Endothelial cell of umbilical vein (primary cell): ENCODE measurements around the gene MRPL14. TPM values are rescaled to one million over a fixed set of nuclear protein-coding genes. Genes with fewer than 3 reads are reported as not detected.
A peak's percentile ranks its signal among the peaks of the same experiment; 100 is the strongest.

Experiments
- BruUV-seq: library from RNA; stranded (reverse); fragments of 400-500 nt; replicated peaks from 2 replicates; lab custom pipeline; 2021; lab: Mats Ljungman, UMichigan
- CTCF ChIA-PET: fragments of 300-600, 350-600 bp; sonication (Branson Sonifier 250); formaldehyde crosslinking; loops from one replicate; lab custom pipeline; 2021; ENCODE audit warnings: antibody characterized with exemption, inconsistent platforms; lab: Charles Lee
- POLR2A ChIA-PET: fragments of 300-600, 350-600 bp; sonication (Branson Sonifier 250); formaldehyde crosslinking; loops from one replicate; lab custom pipeline; 2021; ENCODE audit warnings: antibody characterized with exemption, inconsistent platforms; lab: Charles Lee
- DNase-seq: peaks from one replicate; pipeline ENCODE4 v3.0.0-alpha.2; 2011; ENCODE audit warnings: low read depth, low spot score
- FAIRE-seq: peaks from 2 replicates; lab custom pipeline; 2011; peaks lifted over from hg19 to GRCh38; lab: Jason Lieb, UNC
- H2AFZ ChIP-seq: 2 replicates; pipeline ENCODE4 v1.6.0; 2012; ENCODE audit warnings: low read depth, low read length, control low read depth, inconsistent platforms
- H3K27ac ChIP-seq: 2 replicates; pipeline ENCODE4 v1.5.1; 2011; ENCODE audit warnings: low read depth, mild to moderate bottlenecking, control low read depth, low read length, moderate library complexity; ENCODE audit not compliant: insufficient read depth
- H3K27me3 ChIP-seq, 2 experiments: 2 replicates each; pipeline versions ENCODE4 v1.6.0 to v1.6.1; 2011; ENCODE audit warnings: low read length in 2 of 2, mixed read lengths in 1 of 2; ENCODE audit not compliant: control insufficient read depth in 2 of 2, insufficient read depth in 2 of 2
- H3K36me3 ChIP-seq, 2 experiments: 2 replicates in 1 of 2; 3 replicates in 1 of 2; pipeline ENCODE4 v1.5.1; 2011; ENCODE audit warnings: low read length in 2 of 2, mild to moderate bottlenecking in 1 of 2, moderate library complexity in 1 of 2; ENCODE audit not compliant: control insufficient read depth in 2 of 2, insufficient read depth in 2 of 2; ENCODE audit errors: extremely low read depth in 1 of 2
- H3K4me1 ChIP-seq: 3 replicates; pipeline ENCODE4 v1.5.1; 2011; ENCODE audit warnings: mild to moderate bottlenecking, low read length; ENCODE audit not compliant: control insufficient read depth, insufficient read depth; ENCODE audit errors: extremely low read depth
- H3K4me2 ChIP-seq: 2 replicates; pipeline ENCODE4 v1.6.1; 2011; ENCODE audit warnings: low read length, control low read depth, mixed read lengths; ENCODE audit not compliant: insufficient read depth
- H3K4me3 ChIP-seq, 3 experiments: fragments of 200-600 bp in 1 of 3; sonication (generic), shearing (Covaris generic) in 1 of 3; replicated peaks in 1 of 3; 2 replicates each; pipeline ENCODE4 v1.5.1; 2011 to 2016; ENCODE audit warnings: control low read depth in 3 of 3, low read length in 3 of 3, mild to moderate bottlenecking in 2 of 3, inconsistent platforms in 1 of 3, low read depth in 1 of 3, moderate library complexity in 1 of 3; ENCODE audit not compliant: insufficient read depth in 1 of 3
- H3K79me2 ChIP-seq: 2 replicates; pipeline ENCODE4 v1.6.0; 2012; ENCODE audit warnings: low read length, inconsistent platforms; ENCODE audit not compliant: control insufficient read depth, insufficient read depth
- H3K9ac ChIP-seq: replicated peaks from 2 replicates; pipeline ENCODE3; 2011; ENCODE audit warnings: low read length, control low read depth; ENCODE audit not compliant: insufficient read depth; ENCODE audit errors: extremely low read depth
- H3K9me1 ChIP-seq: replicated peaks from 3 replicates; pipeline ENCODE4 v1.6.0; 2011; ENCODE audit warnings: mild to moderate bottlenecking, low read length; ENCODE audit not compliant: control insufficient read depth, insufficient read depth; ENCODE audit errors: extremely low read depth
- H3K9me3 ChIP-seq: replicated peaks from 2 replicates; pipeline ENCODE4 v1.5.1; 2012; ENCODE audit warnings: low read length, inconsistent platforms; ENCODE audit not compliant: control insufficient read depth, insufficient read depth
- H4K20me1 ChIP-seq: replicated peaks from 2 replicates; pipeline ENCODE3; 2011; ENCODE audit warnings: mild to moderate bottlenecking, low read length; ENCODE audit not compliant: control insufficient read depth, insufficient read depth; ENCODE audit errors: extremely low read depth
- CTCF ChIP-seq, 2 donors: IDR thresholded peaks; 1 replicate in 1 of 2; 2 replicates in 1 of 2; pipeline ENCODE4 v1.5.1; 2011; ENCODE audit warnings: low read length in 2 of 2, mild to moderate bottlenecking in 2 of 2, moderate library complexity in 2 of 2, control low read depth in 1 of 2, inconsistent platforms in 1 of 2, low read depth in 1 of 2; ENCODE audit not compliant: insufficient read depth in 1 of 2; ENCODE audit errors: extremely low read depth in 1 of 2
- EZH2 ChIP-seq: IDR thresholded peaks from 2 replicates; pipeline ENCODE4 v1.6.1; 2012; ENCODE audit warnings: borderline replicate concordance, low read depth, mild to moderate bottlenecking, moderate library complexity, low read length, inconsistent platforms; ENCODE audit not compliant: severe bottlenecking
- FOS ChIP-seq: IDR thresholded peaks from 2 replicates; pipeline ENCODE4 v1.6.1; 2011; ENCODE audit warnings: mild to moderate bottlenecking, low read length, moderate library complexity, borderline replicate concordance; ENCODE audit not compliant: insufficient read depth
- GATA2 ChIP-seq: IDR thresholded peaks from 2 replicates; pipeline ENCODE4 v1.7.0; 2011; ENCODE audit warnings: low read depth, mild to moderate bottlenecking, moderate library complexity, mixed read lengths, low read length; ENCODE audit not compliant: insufficient read length, insufficient read depth
- JUN ChIP-seq: IDR thresholded peaks from 2 replicates; pipeline ENCODE4 v1.6.1; 2011; ENCODE audit warnings: borderline replicate concordance, low read depth; ENCODE audit not compliant: insufficient read length, insufficient read depth
- dilution Hi-C: fragments of 300-500 bp; cut with MboI; formaldehyde crosslinking; loops from one replicate; pipeline ENCODE4 v1.15.0; 2019; ENCODE audit warnings: low sequenced_read_pairs; ENCODE audit not compliant: extremely low pct_ligation_motif_present
- intact Hi-C: fragments of 100-400 bp; cut with micrococcal nuclease; formaldehyde crosslinking; loops from one replicate; pipeline ENCODE4 v1.10.0; 2022
- polyA plus RNA-seq, 4 experiments: library from polyadenylated mRNA; depleted of rRNA in 3 of 4; stranded (reverse) in 3 of 4; unstranded in 1 of 4; fragments of >200 nt; gene quantifications; 2 replicates each; pipeline versions ENCODE4 v1.2.1 to v1.2.3, GENCODE V29; 2011 to 2012; ENCODE audit warnings: missing spikeins in 1 of 4
- total RNA-seq: library from RNA; stranded (reverse); gene quantifications from 2 replicates; pipeline ENCODE4 v1.2.3, GENCODE V29; 2021

MRPL14 gene
- total and polyA plus RNA-seq, 2 donors (not counting 3 experiments of a cell fraction or from before 2014, with no cell fraction given), result 68.1 to 103 TPM

GRCh38 chr6:44105146-44105545 is 22.1 kb downstream of the MRPL14 start:
- POLR2A ChIA-PET, result interaction anchor here (0.9 kb wide), 1 partner anchor 22 kb away, joined by 4 read pairs; the partner anchor contains the start of genes MRPL14 and TMEM63B
- BruUV-seq, result TSS peak; percentile 60

More at GRCh38 chr6:44105146-44105545, 22.1 kb downstream of the MRPL14 start:
- Histone ChIP-seq H3K9me3 (no peaks in the 10 kb centered on the region), H3K9ac (peak overlapping the region; percentile 54), H4K20me1 (no peaks in the 10 kb centered on the region), H3K4me3 (peak overlapping the region in 1 of 3 experiments; percentile 20), H3K27me3 (no peaks in the 10 kb centered on the region), H3K4me1 (peaks cover 37% of the 10 kb centered on the region), H3K9me1 (no peaks in the 10 kb centered on the region), H3K4me2 (peak overlapping the region; percentile 76), H3K36me3 (peaks cover 4 to 10% of the 10 kb centered on the region in 2 experiments), H2AFZ (no peak overlapping the region), H3K27ac (peak overlapping the region; percentile 89), H3K79me2 (no peaks in the 10 kb centered on the region)
- dilution Hi-C loops (loop anchor here (10.0 kb wide), 1 partner anchor 130 kb away; no protein-coding TSS in a partner anchor), intact Hi-C loops (loop anchor here (1.0 kb wide), 1 partner anchor 117 kb away; no protein-coding TSS in a partner anchor)
- TF ChIP-seq CTCF (IDR thresholded peaks at IDR 0.05; ENCODE audit: extremely low read depth in 1 of 2, insufficient read depth in 1 of 2, low read depth in 1 of 2, low read length in 2 of 2) (no peak), JUN (no peak), GATA2 (no peak), FOS (no peak), EZH2 (no peak)
- DNase-seq (no peak), FAIRE-seq (no peak)
- CTCF ChIA-PET, result interaction anchor here (0.7 to 1.7 kb wide), 6 partner anchors 9 to 45 kb away, joined by 3 to 4 read pairs (median 4); no protein-coding TSS in a partner anchor
